ENCODE results near the gene TEK. TPM values are rescaled to one million over a fixed set of nuclear protein-coding genes. Genes with fewer than 3 reads are reported as not detected.
"Not testable (repeated sequence)": the region's sequence is repeated elsewhere in the genome, so short reads cannot be mapped to it uniquely, and the experiment has no call there.

Gene TEK
- 0.96 and 2.0 TPM in 2 replicates for total RNA-seq (2014; rRNA removed; shearing (Covaris generic))

GRCh38 chr9:27108981-27109541 lies at the start of gene TEK:
Gene TEK, plus strand, starts transcription at chr9:27109225. Its CDS starts 366 bp downstream, at chr9:27109591.
- no peak for DNase-seq (ENCODE audit: low read depth)

- no peak for DNase-seq (ENCODE audit: low read depth)
Measured at GRCh38 chr9:27059412-27059811, 49.6 kb upstream of the TEK start.

- no peak for DNase-seq (ENCODE audit: low read depth)
Measured at GRCh38 chr9:27059907-27060306, 49.1 kb upstream of the TEK start.

- no peak for DNase-seq (ENCODE audit: low read depth)
Measured at GRCh38 chr9:27065288-27065687, 43.7 kb upstream of the TEK start.

GRCh38 chr9:27073841-27074728 lies 34.9 kb upstream of the TEK start:
- no peak for DNase-seq (ENCODE audit: low read depth)

GRCh38 chr9:27078685-27079084 lies 30.3 kb upstream of the TEK start:
- DNase-seq (ENCODE audit: low read depth), result no peak

- no peak for DNase-seq (ENCODE audit: low read depth)
Measured at GRCh38 chr9:27085456-27085855, 23.6 kb upstream of the TEK start.

- peak; percentile 87 for DNase-seq (ENCODE audit: low read depth)
Measured at GRCh38 chr9:27086818-27087680, 22.0 kb upstream of the TEK start.

GRCh38 chr9:27088981-27089380 lies 20.0 kb upstream of the TEK start:
- peak; percentile 31 for DNase-seq (ENCODE audit: low read depth)

- DNase-seq (ENCODE audit: low read depth), result no peak
Measured at GRCh38 chr9:27089706-27090105, 19.3 kb upstream of the TEK start.

- DNase-seq (ENCODE audit: low read depth), result no peak
Measured at GRCh38 chr9:27090231-27090630, 18.8 kb upstream of the TEK start.

GRCh38 chr9:27090711-27091110 lies 18.3 kb upstream of the TEK start:
- DNase-seq (ENCODE audit: low read depth), result no peak

- not testable (repeated sequence) for DNase-seq (ENCODE audit: low read depth)
Measured at GRCh38 chr9:27092496-27092895, 16.5 kb upstream of the TEK start.

- not testable (repeated sequence) for DNase-seq (ENCODE audit: low read depth)
Measured at GRCh38 chr9:27093384-27094067, 15.5 kb upstream of the TEK start.

- peak; percentile 88 for DNase-seq (ENCODE audit: low read depth)
Measured at GRCh38 chr9:27094640-27095298, 14.3 kb upstream of the TEK start.

GRCh38 chr9:27107241-27107640 lies 1.8 kb upstream of the TEK start:
- no peak for DNase-seq (ENCODE audit: low read depth)

- DNase-seq (ENCODE audit: low read depth), result no peak
Measured at GRCh38 chr9:27109621-27110020, 596 bp downstream of the TEK start.

GRCh38 chr9:27110181-27110580 lies 1.2 kb downstream of the TEK start:
- DNase-seq (ENCODE audit: low read depth), result no peak

- no peak for DNase-seq (ENCODE audit: low read depth)
Measured at GRCh38 chr9:27112235-27112634, 3.2 kb downstream of the TEK start.

- peak; percentile 37 for DNase-seq (ENCODE audit: low read depth)
Measured at GRCh38 chr9:27117489-27118135, 8.6 kb downstream of the TEK start.

- DNase-seq (ENCODE audit: low read depth), result peak; percentile 67
Measured at GRCh38 chr9:27118916-27119315, 9.9 kb downstream of the TEK start.
